ENCODE data around the gene RNLS.

DNA sequence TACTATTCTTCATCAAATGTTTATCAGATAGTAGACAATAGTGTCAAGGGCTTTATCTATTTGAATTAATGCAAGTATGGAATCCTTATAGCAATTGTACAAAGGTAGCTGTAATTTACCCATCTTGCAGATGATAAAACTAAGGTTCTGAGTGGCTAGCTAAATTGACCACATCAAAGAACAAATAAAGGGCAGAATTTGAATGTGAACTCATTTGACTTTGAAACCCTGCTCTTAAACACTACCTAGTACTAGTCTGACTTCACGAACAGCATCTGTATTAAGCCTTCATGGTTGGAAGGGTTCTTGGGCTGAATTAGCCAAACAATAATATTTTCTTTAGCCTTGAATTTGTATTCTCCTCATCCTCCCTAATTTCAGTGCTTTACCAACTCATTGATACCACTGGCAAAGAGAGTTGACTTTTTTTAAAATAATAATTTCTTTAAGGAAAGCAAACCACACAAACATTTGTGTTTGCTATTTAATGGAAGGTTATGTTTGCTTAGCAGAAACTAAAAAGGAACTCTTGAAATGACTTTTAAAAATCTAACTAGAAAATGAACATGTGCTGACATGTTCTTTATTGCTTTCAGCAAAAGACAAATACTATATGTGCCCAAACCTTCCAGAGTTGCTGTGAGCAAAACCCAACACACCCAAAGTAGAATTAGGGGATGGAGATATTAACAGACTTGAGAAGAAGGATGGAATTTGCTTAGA lies 322.6 kb downstream of the RNLS start:
- TF ChIP-seq POLR2AphosphoS5 (IDR thresholded peaks at IDR 0.05; ENCODE audit: low read depth, low read length) (no peak), TAF1 (IDR thresholded peaks at IDR 0.05; ENCODE audit: borderline replicate concordance, insufficient read depth, low read length) (no peak), SIN3A (IDR thresholded peaks at IDR 0.05; ENCODE audit: borderline replicate concordance, insufficient read depth, low read length) (no peak)
- TF ChIP-seq, protein P1, sequence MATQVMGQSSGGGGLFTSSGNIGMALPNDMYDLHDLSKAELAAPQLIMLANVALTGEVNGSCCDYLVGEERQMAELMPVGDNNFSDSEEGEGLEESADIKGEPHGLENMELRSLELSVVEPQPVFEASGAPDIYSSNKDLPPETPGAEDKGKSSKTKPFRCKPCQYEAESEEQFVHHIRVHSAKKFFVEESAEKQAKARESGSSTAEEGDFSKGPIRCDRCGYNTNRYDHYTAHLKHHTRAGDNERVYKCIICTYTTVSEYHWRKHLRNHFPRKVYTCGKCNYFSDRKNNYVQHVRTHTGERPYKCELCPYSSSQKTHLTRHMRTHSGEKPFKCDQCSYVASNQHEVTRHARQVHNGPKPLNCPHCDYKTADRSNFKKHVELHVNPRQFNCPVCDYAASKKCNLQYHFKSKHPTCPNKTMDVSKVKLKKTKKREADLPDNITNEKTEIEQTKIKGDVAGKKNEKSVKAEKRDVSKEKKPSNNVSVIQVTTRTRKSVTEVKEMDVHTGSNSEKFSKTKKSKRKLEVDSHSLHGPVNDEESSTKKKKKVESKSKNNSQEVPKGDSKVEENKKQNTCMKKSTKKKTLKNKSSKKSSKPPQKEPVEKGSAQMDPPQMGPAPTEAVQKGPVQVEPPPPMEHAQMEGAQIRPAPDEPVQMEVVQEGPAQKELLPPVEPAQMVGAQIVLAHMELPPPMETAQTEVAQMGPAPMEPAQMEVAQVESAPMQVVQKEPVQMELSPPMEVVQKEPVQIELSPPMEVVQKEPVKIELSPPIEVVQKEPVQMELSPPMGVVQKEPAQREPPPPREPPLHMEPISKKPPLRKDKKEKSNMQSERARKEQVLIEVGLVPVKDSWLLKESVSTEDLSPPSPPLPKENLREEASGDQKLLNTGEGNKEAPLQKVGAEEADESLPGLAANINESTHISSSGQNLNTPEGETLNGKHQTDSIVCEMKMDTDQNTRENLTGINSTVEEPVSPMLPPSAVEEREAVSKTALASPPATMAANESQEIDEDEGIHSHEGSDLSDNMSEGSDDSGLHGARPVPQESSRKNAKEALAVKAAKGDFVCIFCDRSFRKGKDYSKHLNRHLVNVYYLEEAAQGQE (IDR thresholded peaks at IDR 0.05; ENCODE audit: insufficient read depth in 1 of 2, low read depth in 2 of 2, low read length in 2 of 2) = no peak

Measured in PFSK-1 (cell line).